Stimulated activated CD4-positive, alpha-beta T cell treated with anti-CD3 and anti-CD28 coated beads, Interleukin-1b, Interleukin-23, amount 100 ng/mL, for 1 hour (primary cell): ENCODE data around the gene CTSD.
"Not testable (repeated sequence)": the region's sequence is repeated elsewhere in the genome, so short reads cannot be mapped to it uniquely, and the experiment has no call there.

ENCODE experiments used
- DNase-seq, 2 donors: peaks; one replicate each; pipeline ENCODE4 v3.0.0-alpha.2; 2020; ENCODE audit warnings: low read depth in 2 of 2

The CTSD gene

GRCh38 chr11:1763796-1764661 is at the start of gene CTSD:
TSS of gene CTSD (minus strand) at chr11:1763927. CDS start at chr11:1763859, 68 bp downstream.
- peak; percentile 78 to 89 for DNase-seq

GRCh38 chr11:1813356-1813755 is 49.6 kb upstream of the CTSD start:
- not testable (repeated sequence) for DNase-seq

GRCh38 chr11:1812801-1813200 is 49.1 kb upstream of the CTSD start:
- DNase-seq, result no peak

- DNase-seq, result no peak
These were observed 48.5 kb upstream of the CTSD start for GRCh38 chr11:1812274-1812673.

- DNase-seq, result no peak
These were observed 47.0 kb upstream of the CTSD start for GRCh38 chr11:1810761-1811160.

GRCh38 chr11:1807264-1807995 is 43.7 kb upstream of the CTSD start:
- DNase-seq, result no peak

GRCh38 chr11:1805525-1805924 is 41.8 kb upstream of the CTSD start:
- no peak for DNase-seq

GRCh38 chr11:1803835-1804519 is 40.2 kb upstream of the CTSD start:
- not testable (repeated sequence) for DNase-seq

- DNase-seq, result no peak
These were observed 39.5 kb upstream of the CTSD start for GRCh38 chr11:1803246-1803645.

GRCh38 chr11:1797391-1798125 is 33.8 kb upstream of the CTSD start:
- DNase-seq, result no peak

- DNase-seq, result no peak
These were observed 32.8 kb upstream of the CTSD start for GRCh38 chr11:1796413-1797011.

GRCh38 chr11:1793081-1793480 is 29.4 kb upstream of the CTSD start:
- no peak for DNase-seq

GRCh38 chr11:1792461-1792860 is 28.7 kb upstream of the CTSD start:
- DNase-seq, result no peak

GRCh38 chr11:1791912-1792311 is 28.2 kb upstream of the CTSD start:
- DNase-seq, result no peak

GRCh38 chr11:1786466-1786865 is 22.7 kb upstream of the CTSD start:
- no peak for DNase-seq

- DNase-seq, result no peak
These were observed 22.2 kb upstream of the CTSD start for GRCh38 chr11:1785749-1786413.

- no peak for DNase-seq
These were observed 21.3 kb upstream of the CTSD start for GRCh38 chr11:1784761-1785650.

GRCh38 chr11:1783725-1784529 is 20.2 kb upstream of the CTSD start:
- DNase-seq, result no peak
